ENCODE measurements around the gene NUBP2. TPM values are rescaled to one million over a fixed set of nuclear protein-coding genes. Genes with fewer than 3 reads are reported as not detected.

Gene NUBP2
- total RNA-seq, 1 experiment from 2014 or later: 103 TPM

GRCh38 chr16:1821861-1822611, 39.3 kb downstream of the NUBP2 start:
- Histone ChIP-seq H3K4me1 (ENCODE audit: control insufficient read depth in 1 of 2, insufficient read depth in 2 of 2, low read length in 2 of 2) (peaks cover 7 to 9% of the 10 kb centered on the region in 2 experiments), H3K4me3 (replicated peaks in 1 of 2; ENCODE audit: low read depth in 1 of 2, low read length in 2 of 2) (no peak overlapping the region), H3K4me2 (ENCODE audit: low read length) (no peak overlapping the region), H2AFZ (ENCODE audit: low read depth, low read length, poor library complexity, severe bottlenecking) (no peak overlapping the region), H3K27ac (ENCODE audit: low read depth, low read length) (no peak overlapping the region), H3K9me2 (ENCODE audit: insufficient read depth) (no peaks in the 10 kb centered on the region), H3K9me3 (ENCODE audit: control insufficient read depth in 1 of 2, insufficient read depth in 1 of 2, low read depth in 1 of 2, low read length in 2 of 2) (no peaks in the 10 kb centered on the region), H4K20me1 (ENCODE audit: insufficient read depth) (no peaks in the 10 kb centered on the region), H3K79me2 (ENCODE audit: insufficient read depth, low read length) (no peaks in the 10 kb centered on the region), H3K9ac (ENCODE audit: low read length) (no peak overlapping the region), H3K36me3 (ENCODE audit: control insufficient read depth in 1 of 2, insufficient read depth in 2 of 2, low read length in 2 of 2) (no peaks in the 10 kb centered on the region), H3K27me3 (ENCODE audit: insufficient read depth, low read length) (no peaks in the 10 kb centered on the region)
- ChIA-PET CTCF (no interaction called here), POLR2A (no interaction called here), RAD21 (ENCODE audit: low non-redundant PET in 1 of 2, low total read pairs in 2 of 2, uncharacterized antibody in 2 of 2, unreplicated experiment in 2 of 2) (no interaction called here)
- DNase-seq (ENCODE audit: low read depth, low spot score): no peak
- intact Hi-C loops (cut with micrococcal nuclease): no loop called here
- TF ChIP-seq ZFX (IDR thresholded peaks at IDR 0.05) (no peak), TCF7L2 (IDR thresholded peaks at IDR 0.05; ENCODE audit: borderline replicate concordance, extremely low read depth, insufficient read depth, insufficient read length) (no peak), SP1 (IDR thresholded peaks at IDR 0.05; ENCODE audit: low read depth) (no peak), ELF1 (IDR thresholded peaks at IDR 0.05; ENCODE audit: borderline replicate concordance, low read depth) (no peak), SRF (IDR thresholded peaks at IDR 0.05; ENCODE audit: low read depth) (no peak), JUND (IDR thresholded peaks at IDR 0.05) (no peak), EZH2phosphoT487 (IDR thresholded peaks at IDR 0.05; ENCODE audit: borderline replicate concordance) (no peak), ZBTB33 (IDR thresholded peaks at IDR 0.05; ENCODE audit: extremely low read depth, insufficient replicate concordance, low read length) (no peak), YY1 (IDR thresholded peaks at IDR 0.05; ENCODE audit: extremely low read depth, insufficient replicate concordance, low read depth, low read length) (no peak), EGR1 (IDR thresholded peaks at IDR 0.05; ENCODE audit: low read depth) (no peak), POLR2A (IDR thresholded peaks at IDR 0.05; ENCODE audit: borderline replicate concordance, extremely low read depth, insufficient read depth, insufficient read length) (no peak), ZNF274 (IDR thresholded peaks at IDR 0.05; ENCODE audit: low read depth, low read length) (no peak), POLR2AphosphoS5 (IDR thresholded peaks at IDR 0.05; ENCODE audit: low read depth, low read length) (no peak), RAD21 (IDR thresholded peaks at IDR 0.05; ENCODE audit: low read depth) (no peak), CBX3 (IDR thresholded peaks at IDR 0.05; ENCODE audit: low read depth) (no peak), SIN3A (IDR thresholded peaks at IDR 0.05; ENCODE audit: low read depth) (no peak)
- TF ChIP-seq, protein P1, sequence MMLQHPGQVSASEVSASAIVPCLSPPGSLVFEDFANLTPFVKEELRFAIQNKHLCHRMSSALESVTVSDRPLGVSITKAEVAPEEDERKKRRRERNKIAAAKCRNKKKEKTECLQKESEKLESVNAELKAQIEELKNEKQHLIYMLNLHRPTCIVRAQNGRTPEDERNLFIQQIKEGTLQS (IDR thresholded peaks at IDR 0.05): no peak
- ATAC-seq: no peak
- no TSS peak for BruUV-seq (replicated peaks)
